H9 (cell line): ENCODE measurements around the gene FBXO31. TPM values are rescaled to one million over a fixed set of nuclear protein-coding genes. Genes with fewer than 3 reads are reported as not detected.

Experiments
- DNase-seq: peaks from one replicate; pipeline ENCODE4 v3.0.0-alpha.2; 2017
- H2AFZ ChIP-seq: one replicate; pipeline ENCODE4 v1.6.1; 2013; ENCODE audit warnings: mild to moderate bottlenecking, low read length, control low read depth, moderate library complexity
- H2AK5ac ChIP-seq: 2 replicates; pipeline ENCODE4 v1.6.1; 2013; ENCODE audit warnings: low read length, control low read depth, mixed read lengths; ENCODE audit not compliant: insufficient read length
- H2BK120ac ChIP-seq: one replicate; pipeline ENCODE4 v1.6.1; 2013; ENCODE audit warnings: low read depth, mild to moderate bottlenecking, low read length, control low read depth, inconsistent platforms; ENCODE audit not compliant: poor library complexity, severe bottlenecking
- H2BK12ac ChIP-seq: 2 replicates; pipeline ENCODE4 v1.6.1; 2013; ENCODE audit warnings: low read length, control low read depth, mixed read lengths, low read depth; ENCODE audit not compliant: insufficient read length
- H2BK15ac ChIP-seq: 2 replicates; pipeline ENCODE4 v1.6.1; 2013; ENCODE audit warnings: low read depth, low read length, control low read depth
- H2BK20ac ChIP-seq: one replicate; pipeline ENCODE4 v1.6.1; 2013; ENCODE audit warnings: low read depth, mild to moderate bottlenecking, low read length, control low read depth, inconsistent platforms; ENCODE audit not compliant: poor library complexity, severe bottlenecking
- H2BK5ac ChIP-seq: 2 replicates; pipeline ENCODE4 v1.6.1; 2013; ENCODE audit warnings: low read length, control low read depth, mixed read lengths; ENCODE audit not compliant: insufficient read length
- H3K14ac ChIP-seq: 2 replicates; pipeline ENCODE4 v1.6.1; 2013; ENCODE audit warnings: low read length, control low read depth; ENCODE audit not compliant: insufficient read depth
- H3K18ac ChIP-seq: 2 replicates; pipeline ENCODE4 v1.6.1; 2013; ENCODE audit warnings: low read depth, mild to moderate bottlenecking, mixed read lengths, low read length, control low read depth; ENCODE audit not compliant: insufficient read length
- H3K23ac ChIP-seq: 2 replicates; pipeline ENCODE4 v1.6.1; 2013; ENCODE audit warnings: low read length, control low read depth, mixed read lengths, low read depth; ENCODE audit not compliant: insufficient read length
- H3K23me2 ChIP-seq: 2 replicates; pipeline ENCODE4 v1.6.1; 2013; ENCODE audit warnings: low read depth, mild to moderate bottlenecking, mixed read lengths, low read length, control low read depth; ENCODE audit not compliant: insufficient read length, poor library complexity, severe bottlenecking
- H3K27ac ChIP-seq: 2 replicates; pipeline ENCODE4 v1.5.1; 2013; ENCODE audit warnings: low read length, control low read depth, mixed read lengths, low read depth; ENCODE audit not compliant: insufficient read length
- H3K27me3 ChIP-seq: 2 replicates; pipeline ENCODE4 v1.6.1; 2013; ENCODE audit warnings: low read length, control low read depth, inconsistent platforms; ENCODE audit not compliant: insufficient read depth
- H3K4ac ChIP-seq: 2 replicates; pipeline ENCODE4 v1.6.1; 2013; ENCODE audit warnings: low read depth, mild to moderate bottlenecking, control low read depth, inconsistent platforms, low read length, moderate library complexity
- H3K4me1 ChIP-seq: 2 replicates; pipeline ENCODE4 v1.6.1; 2013; ENCODE audit warnings: low read length, control low read depth, inconsistent platforms; ENCODE audit not compliant: insufficient read depth
- H3K4me2 ChIP-seq: 2 replicates; pipeline ENCODE4 v1.6.1; 2013; ENCODE audit warnings: low read length, control low read depth, mixed read lengths; ENCODE audit not compliant: insufficient read length, insufficient read depth
- H3K56ac ChIP-seq: 2 replicates; pipeline ENCODE4 v1.6.1; 2013; ENCODE audit warnings: low read depth, mild to moderate bottlenecking, mixed read lengths, low read length, control low read depth; ENCODE audit not compliant: insufficient read length
- H3K79me1 ChIP-seq: 2 replicates; pipeline ENCODE4 v1.6.1; 2013; ENCODE audit warnings: low read depth, mild to moderate bottlenecking, moderate library complexity, low read length, control low read depth, inconsistent platforms; ENCODE audit not compliant: insufficient read depth, poor library complexity, severe bottlenecking
- H3K79me2 ChIP-seq: 2 replicates; pipeline ENCODE4 v1.6.1; 2013; ENCODE audit warnings: low read length, control low read depth, inconsistent platforms; ENCODE audit not compliant: insufficient read depth
- H3K9ac ChIP-seq: 2 replicates; pipeline ENCODE4 v1.6.1; 2013; ENCODE audit warnings: low read length, control low read depth, mixed read lengths; ENCODE audit not compliant: insufficient read length; ENCODE audit errors: extremely low read depth
- H3K9me3 ChIP-seq: one replicate; pipeline ENCODE4 v1.6.1; 2013; ENCODE audit warnings: low read depth, low read length, inconsistent platforms; ENCODE audit not compliant: control insufficient read depth
- H3T11ph ChIP-seq: one replicate; pipeline ENCODE4 v1.6.1; 2013; ENCODE audit warnings: mild to moderate bottlenecking, low read length, control low read depth, inconsistent platforms
- H4K20me1 ChIP-seq: one replicate; pipeline ENCODE4 v1.6.1; 2013; ENCODE audit not compliant: control insufficient read depth, insufficient read length, insufficient read depth
- H4K5ac ChIP-seq: 2 replicates; pipeline ENCODE4 v1.6.1; 2013; ENCODE audit warnings: low read depth, mild to moderate bottlenecking, mixed read lengths, low read length, control low read depth; ENCODE audit not compliant: insufficient read length
- H4K8ac ChIP-seq: replicated peaks from 2 replicates; pipeline ENCODE4 v1.6.1; 2013; ENCODE audit warnings: low read length, control low read depth, mixed read lengths, low read depth; ENCODE audit not compliant: insufficient read length
- H4K91ac ChIP-seq: 2 replicates; pipeline ENCODE4 v1.6.1; 2013; ENCODE audit warnings: low read depth, mild to moderate bottlenecking, moderate library complexity, mixed read lengths, low read length, control low read depth; ENCODE audit not compliant: insufficient read length
- H3K27ac Mint-ChIP-seq, 3 experiments: 2 replicates in 2 of 3; 3 replicates in 1 of 3; pipeline ENCODE4 v1.8.0; 2020 to 2021; ENCODE audit warnings: mixed read lengths in 3 of 3, mild to moderate bottlenecking in 1 of 3, moderate library complexity in 1 of 3
- H3K27me3 Mint-ChIP-seq: 2 replicates; pipeline ENCODE4 v1.8.0; 2021; ENCODE audit warnings: low read depth, mild to moderate bottlenecking, moderate library complexity, mixed read lengths
- H3K36me3 Mint-ChIP-seq, 3 experiments: 2 replicates in 2 of 3; 3 replicates in 1 of 3; pipeline ENCODE4 v1.8.0; 2020 to 2021; ENCODE audit warnings: low read depth in 3 of 3, mixed read lengths in 3 of 3; ENCODE audit not compliant: insufficient read depth in 1 of 3
- H3K4me1 Mint-ChIP-seq, 2 experiments: 2 replicates each; pipeline ENCODE4 v1.8.0; 2020; ENCODE audit warnings: mixed read lengths in 2 of 2
- H3K4me3 Mint-ChIP-seq, 2 experiments: 2 replicates in 1 of 2; 3 replicates in 1 of 2; pipeline ENCODE4 v1.8.0; 2020 to 2021; ENCODE audit warnings: mild to moderate bottlenecking in 2 of 2, mixed read lengths in 2 of 2, moderate library complexity in 1 of 2
- H3K9me3 Mint-ChIP-seq, 2 experiments: 2 replicates in 1 of 2; 3 replicates in 1 of 2; pipeline ENCODE4 v1.8.0; 2020; ENCODE audit warnings: mild to moderate bottlenecking in 2 of 2, mixed read lengths in 2 of 2, moderate library complexity in 1 of 2
- WGBS: extraction: QIAGEN DNeasy Blood & Tissue Kit; methylation state at CpG from one replicate; pipeline ENCODE4 v1.1.7; 2013; ENCODE audit warnings: missing lambda C conversion rate, low lambda C conversion rate, mixed read lengths; ENCODE audit not compliant: insufficient read length; ENCODE audit errors: extremely low coverage; 5-methylcytosine and 5-hydroxymethylcytosine counted together
- total RNA-seq: library from RNA; stranded (reverse); gene quantifications from 2 replicates; pipeline ENCODE4 v1.2.1, GENCODE V29; 2021
- TF ChIP-seq, protein P1 (sequence below): fragments of 200-600 bp; sonication (generic); conservative IDR thresholded peaks from 3 replicates; pipeline ENCODE4 v1.8.0; 2021; ENCODE audit warnings: antibody characterized with exemption, mild to moderate bottlenecking

The FBXO31 gene
- total RNA-seq, 1 experiment from 2014 or later, result 24.2 TPM

- WGBS, result no CpG with 5 or more reads among the region's 7 CpGs
Observed at GRCh38 chr16:87359121-87359520, 24.5 kb downstream of the FBXO31 start.

More at GRCh38 chr16:87359121-87359520, 24.5 kb downstream of the FBXO31 start:
- TF ChIP-seq, protein P1, sequence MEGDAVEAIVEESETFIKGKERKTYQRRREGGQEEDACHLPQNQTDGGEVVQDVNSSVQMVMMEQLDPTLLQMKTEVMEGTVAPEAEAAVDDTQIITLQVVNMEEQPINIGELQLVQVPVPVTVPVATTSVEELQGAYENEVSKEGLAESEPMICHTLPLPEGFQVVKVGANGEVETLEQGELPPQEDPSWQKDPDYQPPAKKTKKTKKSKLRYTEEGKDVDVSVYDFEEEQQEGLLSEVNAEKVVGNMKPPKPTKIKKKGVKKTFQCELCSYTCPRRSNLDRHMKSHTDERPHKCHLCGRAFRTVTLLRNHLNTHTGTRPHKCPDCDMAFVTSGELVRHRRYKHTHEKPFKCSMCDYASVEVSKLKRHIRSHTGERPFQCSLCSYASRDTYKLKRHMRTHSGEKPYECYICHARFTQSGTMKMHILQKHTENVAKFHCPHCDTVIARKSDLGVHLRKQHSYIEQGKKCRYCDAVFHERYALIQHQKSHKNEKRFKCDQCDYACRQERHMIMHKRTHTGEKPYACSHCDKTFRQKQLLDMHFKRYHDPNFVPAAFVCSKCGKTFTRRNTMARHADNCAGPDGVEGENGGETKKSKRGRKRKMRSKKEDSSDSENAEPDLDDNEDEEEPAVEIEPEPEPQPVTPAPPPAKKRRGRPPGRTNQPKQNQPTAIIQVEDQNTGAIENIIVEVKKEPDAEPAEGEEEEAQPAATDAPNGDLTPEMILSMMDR, result no peak
- Histone ChIP-seq H3K4me2 (no peak overlapping the region), H3K9ac (no peak overlapping the region), H3K27ac (no peak overlapping the region), H2BK20ac (no peak overlapping the region), H4K20me1 (no peaks in the 10 kb centered on the region), H4K5ac (no peak overlapping the region), H3T11ph (no peak overlapping the region), H2BK15ac (no peak overlapping the region), H2BK5ac (no peak overlapping the region), H2BK12ac (no peak overlapping the region), H3K14ac (no peak overlapping the region), H4K8ac (no peak overlapping the region), H2AFZ (no peak overlapping the region), H3K4ac (no peak overlapping the region), H3K79me1 (no peaks in the 10 kb centered on the region), H3K23me2 (no peaks in the 10 kb centered on the region), H3K27me3 (no peaks in the 10 kb centered on the region), H3K18ac (no peak overlapping the region), H4K91ac (no peak overlapping the region), H2BK120ac (no peak overlapping the region), H3K79me2 (no peaks in the 10 kb centered on the region), H3K4me1 (no peaks in the 10 kb centered on the region), H3K23ac (no peak overlapping the region), H3K9me3 (no peaks in the 10 kb centered on the region), H3K56ac (no peak overlapping the region), H2AK5ac (no peak overlapping the region)
- H3K27me3 Mint-ChIP-seq, result no peaks in the 10 kb centered on the region
- DNase-seq, result no peak
- peak overlapping the region in 1 of 3 experiments; percentile 53; a peak in 1 of 7 replicates for H3K27ac Mint-ChIP-seq
- peaks cover 4 to 45% (median 26%) of the 10 kb centered on the region in 3 experiments; a peak in 6 of 7 replicates for H3K36me3 Mint-ChIP-seq
- H3K9me3 Mint-ChIP-seq, result no peaks in the 10 kb centered on the region
- H3K4me1 Mint-ChIP-seq, result peaks cover 0 to 2% of the 10 kb centered on the region in 2 experiments; a peak in 1 of 4 replicates
- H3K4me3 Mint-ChIP-seq, result no peak overlapping the region
